Left forelimb (tissue), 1 donor: ENCODE results near the gene CD99.

ENCODE experiments used
- DNase-seq: peaks from one replicate; pipeline ENCODE4 v3.0.0-alpha.2; 2018; ENCODE audit warnings: low spot score

Gene CD99, protein sequence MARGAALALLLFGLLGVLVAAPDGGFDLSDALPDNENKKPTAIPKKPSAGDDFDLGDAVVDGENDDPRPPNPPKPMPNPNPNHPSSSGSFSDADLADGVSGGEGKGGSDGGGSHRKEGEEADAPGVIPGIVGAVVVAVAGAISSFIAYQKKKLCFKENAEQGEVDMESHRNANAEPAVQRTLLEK

DNA sequence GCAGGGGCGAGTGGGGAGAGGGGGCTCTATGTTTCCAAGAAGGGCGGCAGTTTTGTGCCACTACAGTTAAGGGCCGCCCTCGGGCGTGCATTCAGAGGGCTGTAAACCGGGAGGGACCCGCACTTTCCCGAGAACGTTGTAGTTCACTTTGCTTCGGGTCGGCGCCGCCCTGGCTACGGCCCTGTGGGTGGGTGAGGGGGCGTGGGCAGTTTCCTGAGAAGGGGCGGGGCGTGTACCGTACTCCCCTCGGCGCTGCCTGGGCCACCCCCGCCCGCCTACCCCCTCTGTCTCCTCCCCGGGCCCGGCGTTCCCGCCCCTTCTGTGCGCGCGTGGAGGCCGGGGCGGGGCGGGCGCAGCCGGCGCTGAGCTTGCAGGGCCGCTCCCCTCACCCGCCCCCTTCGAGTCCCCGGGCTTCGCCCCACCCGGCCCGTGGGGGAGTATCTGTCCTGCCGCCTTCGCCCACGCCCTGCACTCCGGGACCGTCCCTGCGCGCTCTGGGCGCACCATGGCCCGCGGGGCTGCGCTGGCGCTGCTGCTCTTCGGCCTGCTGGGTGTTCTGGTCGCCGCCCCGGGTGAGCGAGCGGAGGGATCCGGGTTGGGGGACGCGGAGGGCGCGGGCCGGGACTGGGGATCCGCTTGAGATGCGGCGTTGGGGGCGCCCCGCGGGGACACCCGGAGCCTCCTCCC is at the start of gene CD99:
CD99 (plus strand) TSS at position 440 of the 687 bp plus-strand sequence; CDS start at position 506, 66 bp downstream.
- peak; percentile 96 for DNase-seq

DNA sequence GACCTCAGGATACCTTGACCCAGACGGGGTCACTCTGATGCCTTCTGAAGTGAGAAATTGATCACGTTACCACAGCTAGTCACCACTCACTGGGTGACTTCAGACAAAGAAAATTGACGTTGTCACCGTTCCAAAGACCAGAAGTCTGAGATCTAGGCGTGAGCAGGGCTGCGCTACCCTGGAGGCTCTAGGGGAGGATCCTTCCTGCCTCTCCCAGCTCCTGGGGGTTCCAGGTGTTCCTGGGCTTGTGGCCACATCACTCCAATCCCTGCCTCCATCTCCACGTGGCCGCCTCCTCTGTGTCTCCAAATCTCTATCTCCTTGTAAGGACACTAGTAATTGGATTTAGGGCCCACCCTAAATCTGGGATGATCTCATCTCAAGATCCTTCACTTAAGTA is 48.9 kb upstream of the CD99 start:
- no peak for DNase-seq

DNA sequence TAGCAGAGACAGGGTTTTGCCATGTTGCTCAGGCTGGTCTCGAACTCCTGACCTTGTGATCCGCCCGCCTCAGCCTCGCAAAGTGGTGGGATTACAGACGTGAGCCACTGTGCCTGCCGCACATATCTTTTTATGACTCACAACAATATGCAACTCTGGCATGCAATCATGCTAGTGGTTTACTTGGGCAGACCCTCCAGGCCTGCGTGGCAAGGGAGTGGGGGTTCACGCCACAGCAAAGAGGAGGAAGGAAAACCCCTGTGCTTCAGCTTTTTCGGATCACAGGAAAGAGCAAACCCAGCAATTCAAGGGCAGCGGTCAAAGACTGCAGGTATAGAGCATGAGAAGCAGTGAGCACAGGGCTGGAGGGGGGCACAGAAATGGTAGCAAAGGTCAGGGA is 48.3 kb upstream of the CD99 start:
- DNase-seq: no peak

DNA sequence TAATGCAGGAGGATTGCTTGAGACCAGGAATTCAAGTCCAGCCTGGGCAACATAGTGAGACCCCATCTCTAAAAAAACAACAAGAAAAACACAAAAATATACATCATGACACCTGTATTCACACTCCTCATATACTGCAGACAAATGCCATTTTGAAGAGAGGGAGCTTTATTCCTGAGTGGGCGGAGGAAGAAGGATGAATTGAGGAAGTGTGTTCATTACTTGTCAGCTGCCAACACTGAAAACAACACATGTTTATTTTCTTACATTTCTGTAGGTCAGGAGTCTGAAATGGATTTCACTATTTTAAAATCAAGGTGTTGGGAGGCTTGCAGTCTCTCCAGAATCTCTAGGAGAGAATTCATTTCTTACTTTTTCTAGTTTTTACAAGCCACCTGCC is 47.2 kb upstream of the CD99 start:
- no peak for DNase-seq

DNA sequence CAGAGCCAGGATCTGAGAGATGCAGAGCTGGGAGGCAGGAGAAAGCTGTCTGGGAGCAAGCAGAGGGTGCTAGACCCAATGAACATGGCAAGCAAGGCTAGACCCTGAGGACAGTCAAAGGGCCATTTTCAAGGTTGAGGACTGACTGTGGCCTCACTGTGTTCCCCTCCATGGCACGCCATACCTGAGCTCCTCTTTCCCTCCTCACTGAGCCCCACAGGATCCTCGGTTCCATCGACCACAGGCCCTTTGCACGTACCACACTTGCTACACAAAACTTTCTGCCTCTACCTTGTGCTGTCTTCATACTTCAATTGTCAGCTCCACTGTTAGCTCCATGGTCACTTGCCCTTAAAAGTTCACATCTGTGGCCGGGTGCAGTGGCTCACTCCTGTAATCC is 45.5 kb upstream of the CD99 start:
- no peak for DNase-seq

DNA sequence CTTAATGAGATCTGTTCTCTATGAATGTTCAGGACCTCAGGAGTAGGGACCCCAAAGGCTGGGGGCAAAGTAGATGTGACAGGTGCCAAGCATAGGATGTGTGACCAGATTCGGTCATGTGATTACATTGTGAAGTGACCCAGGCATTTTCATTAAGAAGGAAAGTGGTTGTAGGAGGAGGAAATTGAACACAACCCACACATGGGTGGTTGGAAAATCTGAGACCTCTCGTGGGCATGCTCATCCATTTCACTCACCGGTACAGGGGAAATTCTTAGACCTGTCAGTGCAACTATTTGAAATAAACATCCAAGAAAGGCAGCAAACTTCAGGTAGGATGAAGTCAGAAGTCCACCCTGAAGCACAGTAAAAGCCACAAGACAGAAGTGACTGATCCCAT is 43.5 kb upstream of the CD99 start:
- no peak for DNase-seq

DNA sequence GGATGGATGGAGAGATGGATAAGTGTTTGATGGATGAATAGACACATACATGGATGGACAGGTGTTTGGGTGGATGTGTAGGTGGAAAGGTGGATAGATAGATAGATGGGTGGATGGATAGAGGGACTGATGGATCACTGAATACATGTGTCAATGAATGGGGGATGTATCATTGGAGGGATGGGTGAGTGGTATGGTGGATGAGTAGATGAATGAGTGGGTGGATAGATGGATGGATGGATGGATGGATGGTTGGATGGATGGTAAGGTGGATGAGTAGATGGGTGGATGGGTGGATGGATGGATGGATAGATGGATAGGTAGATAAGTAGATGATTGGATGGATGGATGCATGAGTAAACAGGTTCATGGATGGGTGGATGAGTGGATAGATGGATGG is 41.1 kb upstream of the CD99 start:
- DNase-seq: no peak

DNA sequence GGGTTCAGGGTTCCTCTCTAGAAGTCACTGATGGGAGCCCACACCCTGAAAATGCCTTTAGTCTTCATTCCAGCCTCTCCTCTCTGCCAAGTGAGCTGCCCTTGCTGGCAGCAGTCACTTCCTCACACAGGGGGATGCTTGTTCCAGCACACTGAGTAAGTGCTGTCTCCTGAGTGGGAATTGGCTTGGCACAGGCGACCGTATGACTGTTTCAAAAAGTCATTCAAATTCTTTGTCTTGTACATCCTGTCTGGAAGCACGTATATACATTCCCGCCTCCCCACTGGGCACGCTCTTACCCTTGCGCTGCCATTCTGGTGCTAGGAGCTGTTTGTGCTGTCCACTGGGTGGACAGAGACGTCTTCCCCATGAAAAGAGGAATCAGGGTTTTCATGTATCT is 40.2 kb upstream of the CD99 start:
- no peak for DNase-seq

DNA sequence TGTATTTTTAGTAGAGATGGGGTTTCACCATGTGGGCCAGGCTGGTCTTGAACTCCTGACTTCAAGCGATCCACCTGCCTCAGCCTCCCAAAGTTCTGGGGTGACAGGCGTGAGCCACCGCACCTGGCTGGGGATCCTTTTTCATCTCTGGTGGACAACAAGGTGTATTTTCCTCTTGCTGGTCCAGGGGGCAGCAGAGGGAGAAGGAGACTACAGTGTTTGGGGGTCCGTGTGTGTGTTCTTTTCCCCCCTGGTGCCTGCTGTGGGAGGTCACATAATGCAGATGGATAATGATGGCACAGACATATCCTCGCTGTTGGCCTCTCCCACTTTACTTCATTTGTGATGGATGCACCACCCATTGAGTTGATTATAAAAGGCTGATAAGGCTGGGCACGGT is 39.0 kb upstream of the CD99 start:
- DNase-seq: no peak

DNA sequence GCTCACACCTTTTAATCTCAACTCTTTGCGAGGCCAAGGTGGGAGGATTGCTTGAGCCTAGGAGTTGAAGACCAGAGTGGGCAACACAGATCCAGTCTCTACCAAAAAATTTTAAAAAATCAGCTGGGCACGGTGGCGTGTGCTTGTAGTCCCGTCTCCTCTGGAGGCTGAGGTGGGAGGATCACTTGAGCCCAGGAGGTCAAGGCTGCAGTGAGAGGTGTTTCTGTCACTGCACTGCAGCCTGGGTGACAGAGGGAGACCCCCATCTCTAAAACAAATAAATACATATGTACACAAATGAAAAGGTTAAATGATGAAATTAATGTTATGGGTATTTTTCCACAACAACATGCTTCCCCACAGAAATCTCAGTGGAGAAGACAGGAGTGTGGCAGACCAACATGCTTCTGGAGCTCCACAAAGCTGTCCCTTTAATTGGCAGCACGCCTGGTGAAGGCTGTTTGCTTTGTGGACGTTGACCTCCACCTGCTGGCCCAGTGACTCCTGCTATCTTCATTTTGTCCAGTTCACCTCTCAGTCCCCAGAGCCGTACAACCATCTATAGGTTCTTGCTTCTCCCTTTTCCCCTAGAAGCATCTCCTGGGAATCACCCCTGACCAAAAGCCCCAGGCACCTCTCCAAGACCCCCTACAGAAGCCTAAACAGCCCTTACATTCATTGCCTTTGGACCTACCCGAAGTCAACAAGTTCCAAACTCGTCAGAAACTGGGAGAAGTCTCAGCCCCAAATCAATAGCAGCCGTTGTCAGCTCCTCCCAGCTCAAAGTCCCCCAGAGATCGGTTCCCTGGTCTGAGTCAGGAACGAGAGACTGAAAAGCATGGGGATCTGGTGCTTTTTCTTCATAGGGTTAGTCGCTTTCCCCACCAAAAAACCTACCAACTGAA is 36.4 kb upstream of the CD99 start:
- no peak for DNase-seq

DNA sequence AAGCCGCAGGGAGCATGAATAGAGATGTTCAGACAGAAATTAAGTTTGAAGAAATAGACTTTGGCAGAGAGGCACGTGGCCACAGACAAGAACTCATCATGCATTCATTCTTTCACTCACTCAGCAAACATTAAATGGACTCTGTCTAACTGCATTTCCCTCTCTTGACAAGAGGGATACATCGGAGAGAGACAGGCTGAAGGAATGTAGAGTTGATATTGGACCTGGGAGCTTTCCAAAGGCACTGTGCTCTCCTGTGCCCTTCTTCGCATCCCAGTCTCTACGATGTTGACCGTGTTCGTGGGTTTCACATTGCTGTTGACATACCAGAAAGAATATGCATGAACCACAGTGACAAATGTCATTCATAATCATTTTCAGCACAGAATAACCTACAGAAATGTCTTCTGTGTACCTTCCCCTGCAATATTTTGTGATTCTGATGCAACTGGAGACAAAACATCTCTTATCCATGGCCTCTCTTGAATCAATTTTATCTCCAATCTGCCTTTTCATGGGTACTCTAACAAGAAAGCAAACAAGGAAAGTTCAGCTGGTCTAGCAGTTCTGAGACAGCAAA is 34.7 kb upstream of the CD99 start:
- no peak for DNase-seq

DNA sequence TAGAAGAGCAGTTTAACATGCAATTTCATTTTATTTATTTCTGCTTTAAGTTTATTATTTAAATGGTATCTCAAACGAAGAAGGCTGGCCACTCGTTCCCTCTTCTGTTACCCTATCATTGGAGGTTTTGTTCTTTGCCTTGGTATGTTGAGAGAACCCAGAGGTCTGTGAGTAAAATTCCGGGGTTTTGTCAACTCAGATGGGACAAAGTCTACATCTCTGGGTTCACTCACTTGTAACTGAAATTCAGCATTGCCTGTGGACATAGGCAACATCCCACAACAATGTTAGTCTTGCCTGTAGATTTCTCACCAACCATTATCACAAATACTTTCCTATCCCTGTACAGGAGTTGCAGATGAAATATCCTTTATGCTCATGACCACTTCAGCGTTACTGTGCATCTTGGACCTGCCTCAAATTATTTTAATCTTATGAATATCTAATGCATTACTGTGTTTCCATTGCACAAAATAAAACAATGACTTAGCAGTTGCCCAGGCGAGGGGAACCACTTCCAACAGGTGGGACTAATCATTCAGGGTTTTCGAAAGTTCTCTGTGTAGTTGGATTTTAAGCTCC is 33.5 kb upstream of the CD99 start:
- DNase-seq: no peak

DNA sequence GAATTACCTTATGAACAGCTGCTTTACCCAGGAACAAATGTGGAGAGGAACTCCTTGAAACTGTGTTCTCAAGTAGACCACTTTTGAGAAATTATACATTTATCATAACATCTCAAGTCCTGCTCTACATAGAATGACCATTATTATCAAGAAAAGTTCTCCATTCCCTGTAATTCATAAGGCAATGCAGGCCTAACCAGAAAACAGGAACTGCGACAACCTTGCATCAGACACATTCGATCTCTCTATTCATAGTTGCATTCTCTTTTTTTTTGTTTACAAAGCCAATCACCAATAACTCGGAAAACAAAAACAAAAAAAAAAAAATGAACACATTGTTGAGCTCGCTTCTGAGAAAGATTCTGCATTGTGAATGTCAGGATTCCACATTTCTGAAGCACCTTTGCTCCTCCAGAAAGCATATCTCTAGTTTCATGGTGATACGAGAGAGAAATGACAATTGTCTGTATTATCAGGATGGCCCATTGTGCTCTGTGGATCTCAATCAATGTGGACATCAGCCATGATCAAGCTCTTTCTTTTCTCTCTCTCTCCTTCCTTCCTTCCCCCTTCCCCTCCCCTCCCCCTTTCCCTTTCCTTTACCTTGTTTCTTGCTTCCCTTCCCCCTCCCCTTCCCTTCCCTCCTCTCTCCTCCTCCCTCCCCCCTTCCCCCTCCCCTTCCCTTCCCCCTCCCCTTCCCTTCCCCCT is 32.4 kb upstream of the CD99 start:
- DNase-seq: no peak

DNA sequence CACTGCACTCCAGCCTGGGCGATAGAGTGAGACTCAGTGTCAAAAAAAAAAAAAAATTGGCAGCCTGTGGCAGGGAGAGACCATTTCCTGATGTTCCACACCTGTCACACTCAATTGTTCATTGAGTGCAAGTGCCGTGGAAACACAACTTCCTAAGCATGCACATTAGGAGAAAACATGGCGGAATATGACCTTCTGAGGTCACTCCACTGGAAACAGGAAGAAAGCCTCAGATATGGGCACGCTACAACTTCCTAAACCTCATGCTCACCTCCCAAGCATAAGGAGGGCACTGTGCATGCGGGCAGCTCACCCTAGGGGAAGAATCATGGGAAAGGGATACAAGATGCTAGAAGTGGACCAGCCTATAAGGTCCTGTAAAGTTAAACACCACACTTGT is 28.5 kb upstream of the CD99 start:
- DNase-seq: no peak

DNA sequence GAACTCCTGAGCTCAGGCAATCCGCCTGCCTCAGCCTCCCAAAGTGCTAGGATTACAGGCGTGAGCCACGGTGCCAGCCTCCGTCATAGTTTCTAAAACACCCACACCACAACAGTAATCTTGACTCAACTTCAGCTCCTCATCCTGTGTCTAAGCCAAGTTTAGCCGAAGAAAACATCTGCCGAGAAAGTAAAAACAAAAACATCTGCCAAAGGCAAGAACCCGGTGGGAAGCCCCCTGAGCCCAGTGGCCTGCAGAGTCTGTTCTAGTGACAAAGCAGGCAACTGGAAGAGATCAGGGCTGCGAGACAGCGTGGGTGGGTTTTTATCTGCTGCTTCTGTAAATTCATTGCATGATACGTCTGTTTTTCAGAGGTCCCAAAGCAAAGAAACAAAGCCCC is 26.6 kb upstream of the CD99 start:
- no peak for DNase-seq

DNA sequence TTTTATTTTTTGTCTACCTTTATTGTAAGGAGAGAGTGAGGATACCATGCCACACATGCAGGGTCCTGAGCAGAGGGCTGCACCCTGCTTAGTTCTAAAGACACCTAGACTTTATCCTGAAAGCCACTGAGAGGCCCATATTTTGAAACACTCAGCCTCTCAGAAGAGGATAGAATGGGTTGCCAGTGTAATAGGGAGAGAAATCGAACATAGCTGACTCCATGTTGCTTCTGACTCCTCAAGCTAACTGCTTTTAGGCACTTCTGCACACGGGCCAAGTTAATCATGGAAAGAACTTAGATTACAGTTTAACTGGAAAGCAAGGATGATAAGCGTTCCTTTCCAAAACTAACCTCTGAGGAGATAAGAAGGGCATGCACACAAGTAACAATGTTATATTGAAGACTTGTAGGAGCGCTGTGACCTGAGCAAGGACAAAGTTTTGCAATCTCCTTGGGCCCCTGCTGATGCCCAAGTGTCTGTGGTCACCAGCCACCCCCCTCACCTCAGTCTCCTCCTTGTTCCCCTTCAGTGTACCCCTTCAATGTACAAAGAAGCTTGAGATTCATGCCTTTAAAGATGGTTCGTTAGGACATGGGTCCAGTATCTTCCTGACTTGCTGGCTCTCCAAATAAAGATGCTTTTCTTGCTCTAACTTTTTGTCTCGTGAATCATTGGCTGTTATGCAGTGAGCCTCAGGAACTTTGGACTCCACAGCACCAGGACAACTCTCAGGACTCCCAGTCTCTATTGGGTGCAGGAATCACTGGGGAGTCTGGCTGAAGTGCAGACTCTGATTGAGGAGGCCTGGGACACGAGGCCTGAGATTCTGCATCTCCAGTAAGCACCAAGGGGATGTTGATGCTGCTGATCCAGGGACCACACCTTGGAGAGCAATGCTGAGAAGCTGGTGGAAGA is 25.4 kb upstream of the CD99 start:
- DNase-seq: no peak

DNA sequence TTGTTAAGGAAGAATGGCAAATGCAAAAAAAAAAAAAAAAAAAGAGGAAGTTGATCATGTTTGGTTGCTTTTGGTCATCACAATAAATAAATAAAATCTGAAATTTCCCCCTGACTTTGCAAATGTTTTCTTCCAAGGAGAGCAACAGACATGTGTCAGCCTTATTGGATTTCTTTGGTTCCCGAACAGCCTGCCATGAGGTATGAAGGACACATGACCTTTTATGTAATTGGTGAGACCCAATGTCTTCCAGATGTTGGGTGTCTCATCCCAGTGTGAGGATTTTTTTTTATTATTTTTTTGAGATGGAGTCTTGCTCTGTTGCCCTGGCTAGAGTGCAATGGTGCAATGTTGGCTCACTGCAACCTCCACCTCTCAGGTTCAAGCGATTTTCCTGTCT is 24.6 kb upstream of the CD99 start:
- no peak for DNase-seq

DNA sequence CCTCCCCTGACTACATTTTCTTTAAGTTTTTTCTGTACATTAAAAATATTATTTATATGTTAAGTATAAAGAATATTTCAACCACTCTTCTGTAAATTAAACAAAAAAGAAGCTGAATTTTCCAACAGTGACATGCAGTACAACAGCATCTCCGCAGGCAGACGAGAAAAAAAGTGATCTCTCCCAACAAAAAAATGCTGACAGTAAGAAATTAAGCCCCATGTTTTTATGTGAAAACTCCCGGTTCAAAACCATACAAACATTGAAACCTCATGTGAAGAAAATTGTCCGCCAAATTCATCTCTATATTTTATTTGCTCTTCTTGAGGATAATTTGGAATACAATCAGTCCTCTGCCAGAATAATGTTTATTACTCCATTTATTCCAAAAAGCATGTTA is 20.1 kb upstream of the CD99 start:
- DNase-seq: no peak

DNA sequence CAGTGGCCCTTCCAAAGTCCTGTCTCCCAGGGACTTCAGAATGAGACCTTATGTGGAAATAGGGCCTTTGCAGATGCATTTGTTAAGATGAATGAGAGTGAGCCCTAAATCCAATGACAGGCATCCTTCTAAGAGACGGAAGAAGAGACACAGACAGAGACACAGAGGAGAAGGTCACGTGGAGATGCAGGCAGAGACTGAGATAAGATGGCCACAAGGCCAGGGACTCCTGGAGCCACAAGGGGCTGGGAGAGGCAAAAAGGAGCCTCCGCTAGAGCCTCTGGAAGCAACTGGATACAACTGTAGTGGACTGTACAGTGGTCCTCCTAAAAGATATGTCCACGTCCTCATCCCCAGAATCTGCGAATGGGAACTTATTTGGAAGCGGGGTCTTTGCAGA is 19.0 kb upstream of the CD99 start:
- no peak for DNase-seq

DNA sequence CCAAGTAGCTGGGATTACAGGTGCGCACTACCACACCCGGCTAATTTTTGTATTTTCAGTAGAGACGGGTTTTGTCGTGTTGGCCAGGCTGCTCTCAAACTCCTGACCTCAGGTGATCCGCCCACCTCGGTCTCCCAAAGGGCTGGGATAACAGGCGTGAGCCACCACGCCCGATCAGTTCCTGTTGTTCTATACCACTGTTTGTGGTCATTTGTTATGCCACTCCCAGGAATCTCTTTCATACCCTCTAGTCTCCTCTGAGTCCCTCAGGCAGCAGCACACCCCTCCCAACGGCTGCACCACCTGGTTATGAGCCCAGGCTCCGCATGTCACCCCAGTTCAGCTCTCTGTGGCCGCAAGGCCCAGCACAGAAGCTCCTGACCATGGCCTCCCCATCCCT is 17.5 kb upstream of the CD99 start:
- no peak for DNase-seq
